Measurements from ENCODE around the gene PRRC1.
"Not testable (repeated sequence)": the region's sequence is repeated elsewhere in the genome, so short reads cannot be mapped to it uniquely, and the experiment has no call there.

PRRC1 gene

GRCh38 chr5:127545249-127545648, 27.8 kb downstream of the PRRC1 start:
- not testable (repeated sequence) for DNase-seq (ENCODE audit: low read depth)

- no peak for DNase-seq (ENCODE audit: low read depth)
These were observed 32.1 kb downstream of the PRRC1 start for GRCh38 chr5:127549551-127549950.

GRCh38 chr5:127550652-127551409, 33.4 kb downstream of the PRRC1 start:
- no peak for DNase-seq (ENCODE audit: low read depth)

- DNase-seq (ENCODE audit: low read depth): no peak
These were observed 34.1 kb downstream of the PRRC1 start for GRCh38 chr5:127551410-127552041.

GRCh38 chr5:127555826-127556225, 38.4 kb downstream of the PRRC1 start:
- no peak for DNase-seq (ENCODE audit: low read depth)

- no peak for DNase-seq (ENCODE audit: low read depth)
These were observed 39.3 kb downstream of the PRRC1 start for GRCh38 chr5:127556609-127557334.

GRCh38 chr5:127558273-127558672, 40.8 kb downstream of the PRRC1 start:
- DNase-seq (ENCODE audit: low read depth): no peak

- DNase-seq (ENCODE audit: low read depth): no peak
These were observed 43.8 kb downstream of the PRRC1 start for GRCh38 chr5:127561254-127561653.

GRCh38 chr5:127562252-127562651, 44.8 kb downstream of the PRRC1 start:
- no peak for DNase-seq (ENCODE audit: low read depth)

- no peak for DNase-seq (ENCODE audit: low read depth)
These were observed 45.7 kb downstream of the PRRC1 start for GRCh38 chr5:127563136-127563535.

- DNase-seq (ENCODE audit: low read depth): peak; percentile 65
These were observed 46.7 kb downstream of the PRRC1 start for GRCh38 chr5:127564002-127564769.

- DNase-seq (ENCODE audit: low read depth): no peak
These were observed 48.3 kb downstream of the PRRC1 start for GRCh38 chr5:127565586-127566270.

GRCh38 chr5:127567026-127567768, 49.8 kb downstream of the PRRC1 start:
- DNase-seq (ENCODE audit: low read depth): no peak

- no peak for DNase-seq (ENCODE audit: low read depth)
These were observed 50.7 kb downstream of the PRRC1 start for GRCh38 chr5:127568166-127568565.

- DNase-seq (ENCODE audit: low read depth): not testable (repeated sequence)
These were observed 52.0 kb downstream of the PRRC1 start for GRCh38 chr5:127569471-127569870.

- DNase-seq (ENCODE audit: low read depth): no peak
These were observed 54.1 kb downstream of the PRRC1 start for GRCh38 chr5:127571314-127572131.

- no peak for DNase-seq (ENCODE audit: low read depth)
These were observed 55.5 kb downstream of the PRRC1 start for GRCh38 chr5:127572930-127573329.

GRCh38 chr5:127574852-127575679, 57.6 kb downstream of the PRRC1 start:
- DNase-seq (ENCODE audit: low read depth): no peak

- DNase-seq (ENCODE audit: low read depth): no peak
These were observed 60.0 kb downstream of the PRRC1 start for GRCh38 chr5:127577458-127577857.
